Activated T-cell treated with anti-CD3 and anti-CD28 coated beads, Interleukin-2, amount 50 U/mL, for 4 hours (primary cell): ENCODE measurements around the gene CCDC91. TPM values are rescaled to one million over a fixed set of nuclear protein-coding genes. Genes with fewer than 3 reads are reported as not detected.
A peak's percentile ranks its signal among the peaks of the same experiment; 100 is the strongest.
"Not testable (repeated sequence)": the region's sequence is repeated elsewhere in the genome, so short reads cannot be mapped to it uniquely, and the experiment has no call there.

Experiments used
- ATAC-seq, 2 donors: fragments of 200-7000 bp; cut with Tn5 transposase; one replicate each; pipeline ENCODE4 v1.10.0; 2021
- DNase-seq: peaks from one replicate; pipeline ENCODE4 v3.0.0-alpha.2; 2020
- H3K27me3 Mint-ChIP-seq: one replicate; pipeline ENCODE4 v1.8.0; 2021; ENCODE audit warnings: low read depth, mixed read lengths
- H3K36me3 Mint-ChIP-seq: one replicate; pipeline ENCODE4 v1.8.0; 2022; ENCODE audit warnings: mixed read lengths; ENCODE audit not compliant: insufficient read depth
- H3K4me1 Mint-ChIP-seq: one replicate; pipeline ENCODE4 v1.8.0; 2021; ENCODE audit warnings: low read depth, mixed read lengths
- H3K4me3 Mint-ChIP-seq: one replicate; pipeline ENCODE4 v1.8.0; 2021; ENCODE audit warnings: mild to moderate bottlenecking, moderate library complexity, mixed read lengths
- H3K9me3 Mint-ChIP-seq: one replicate; pipeline ENCODE4 v1.8.0; 2021; ENCODE audit warnings: mixed read lengths
- total RNA-seq, 3 donors: library from RNA; stranded (reverse); gene quantifications; one replicate each; pipeline ENCODE4 v1.2.1, GENCODE V29; 2021

The CCDC91 gene
- total RNA-seq, 3 donors from 2014 or later = 17.8 to 18.2 (median 18.1) TPM

DNA sequence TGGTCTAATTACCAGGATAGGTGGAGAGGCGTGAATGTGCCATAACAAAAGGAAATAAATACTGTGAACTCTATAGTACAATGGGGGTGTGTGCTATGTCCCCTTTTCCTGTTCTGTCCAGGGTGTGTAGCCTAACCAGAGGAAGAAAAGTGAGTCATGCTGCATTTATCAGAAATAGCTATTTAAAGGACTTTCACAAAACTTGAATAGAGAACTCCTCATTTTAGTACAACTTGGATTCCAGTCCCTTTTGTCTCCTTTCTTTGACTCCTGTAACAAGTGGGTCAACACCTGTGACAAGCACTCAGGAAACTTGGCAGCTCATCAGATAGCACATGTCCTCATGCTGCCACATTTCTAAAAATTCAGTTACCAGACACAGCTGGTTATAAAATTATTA is 123.4 kb downstream of the CCDC91 start:
- Mint-ChIP-seq H3K4me3 (no peak overlapping the region), H3K4me1 (no peaks in the 10 kb centered on the region), H3K36me3 (peaks cover 68% of the 10 kb centered on the region), H3K9me3 (peaks cover 13% of the 10 kb centered on the region), H3K27me3 (no peaks in the 10 kb centered on the region)
- ATAC-seq (no peak), DNase-seq (no peak)

DNA sequence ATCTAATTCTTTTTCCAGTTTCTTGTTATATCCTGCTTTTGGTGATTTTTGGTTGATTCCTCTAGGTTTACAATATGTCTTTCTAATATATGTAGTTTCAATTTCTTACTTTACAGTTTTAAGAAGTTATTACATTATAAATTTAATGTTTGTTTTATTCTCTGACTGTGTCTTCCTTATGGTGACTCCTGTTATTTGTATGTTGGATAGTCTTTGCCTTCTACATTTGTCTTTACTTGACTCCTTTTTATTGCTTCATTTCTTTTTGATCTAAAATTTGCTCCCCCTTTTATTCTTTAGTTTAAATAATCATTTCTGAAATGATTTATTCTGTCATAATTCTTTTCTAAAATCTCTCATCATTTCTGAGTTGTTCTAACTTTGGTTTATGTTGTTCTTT is 125.8 kb downstream of the CCDC91 start:
- DNase-seq = no peak

DNA sequence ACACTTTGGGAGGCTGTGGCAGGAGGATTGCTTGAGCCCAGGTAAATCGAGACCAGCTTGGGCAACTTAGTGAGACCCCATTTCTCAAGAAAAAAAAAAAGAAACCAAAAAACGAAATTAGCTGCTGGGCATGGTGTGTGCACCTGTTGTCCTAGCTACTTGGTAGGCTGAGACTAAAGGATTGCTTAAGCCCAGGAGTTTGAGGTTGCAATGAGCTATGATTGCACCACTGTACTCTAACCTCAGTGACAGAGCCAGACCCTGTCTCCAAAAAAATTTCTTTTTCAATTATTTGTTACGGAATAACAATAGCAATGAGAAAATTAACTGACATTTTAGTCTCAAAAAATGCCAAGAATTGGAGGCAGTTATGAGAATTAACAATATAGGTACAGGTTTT is 128.0 kb downstream of the CCDC91 start:
- H3K27me3 Mint-ChIP-seq = no peaks in the 10 kb centered on the region
- no peak overlapping the region for H3K4me3 Mint-ChIP-seq
- ATAC-seq = no peak
- peaks cover 1% of the 10 kb centered on the region for H3K4me1 Mint-ChIP-seq
- DNase-seq = no peak
- H3K9me3 Mint-ChIP-seq = peaks cover 13% of the 10 kb centered on the region
- peaks cover 49% of the 10 kb centered on the region for H3K36me3 Mint-ChIP-seq

More for the DNA sequence above, 125.8 kb downstream of the CCDC91 start:
- no peak for ATAC-seq
- H3K9me3 Mint-ChIP-seq = peaks cover 13% of the 10 kb centered on the region
- H3K4me3 Mint-ChIP-seq = no peak overlapping the region
- no peaks in the 10 kb centered on the region for H3K4me1 Mint-ChIP-seq
- no peaks in the 10 kb centered on the region for H3K27me3 Mint-ChIP-seq
- peaks cover 56% of the 10 kb centered on the region for H3K36me3 Mint-ChIP-seq

DNA sequence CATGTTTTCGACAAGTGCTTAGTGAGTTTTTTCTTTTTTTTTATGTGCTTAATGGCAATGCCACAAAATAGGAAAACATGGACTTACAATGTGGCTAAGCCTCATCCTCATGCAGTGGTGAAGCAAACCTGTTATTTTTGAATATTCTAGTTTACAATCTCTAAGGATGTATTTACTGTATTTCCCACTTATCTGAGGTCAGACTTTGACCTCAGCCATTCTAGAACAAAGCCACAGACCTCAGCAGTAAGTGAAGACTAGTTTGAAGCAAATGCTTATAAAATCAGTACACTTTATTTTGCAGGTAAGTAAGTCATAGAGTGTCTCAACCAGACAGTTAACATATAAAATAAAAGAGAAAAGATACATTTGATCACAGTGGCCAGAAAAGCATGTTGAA is 130.1 kb downstream of the CCDC91 start:
- DNase-seq = no peak
- peaks cover 1% of the 10 kb centered on the region for H3K4me1 Mint-ChIP-seq
- H3K4me3 Mint-ChIP-seq = no peak overlapping the region
- peaks cover 42% of the 10 kb centered on the region for H3K36me3 Mint-ChIP-seq
- no peaks in the 10 kb centered on the region for H3K27me3 Mint-ChIP-seq
- H3K9me3 Mint-ChIP-seq = peaks cover 13% of the 10 kb centered on the region
- no peak for ATAC-seq

DNA sequence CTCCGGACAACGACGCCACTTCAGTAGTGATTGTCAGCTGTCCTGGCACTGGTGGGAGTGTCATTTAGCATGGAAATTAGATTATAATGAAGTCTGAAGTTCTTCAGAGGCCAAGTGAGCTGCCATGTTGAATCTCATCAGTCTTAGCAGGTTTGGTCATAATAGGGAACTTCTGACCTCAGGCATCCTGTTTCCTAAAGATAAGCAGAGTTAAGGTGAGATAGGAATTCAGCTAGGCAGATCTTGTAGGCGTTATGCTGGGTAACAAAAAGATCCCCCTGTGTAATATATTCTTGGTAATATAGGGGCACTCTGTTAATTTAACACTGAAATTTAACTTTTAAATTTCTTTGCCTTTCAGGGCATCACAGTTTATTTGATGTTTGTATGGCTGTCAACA is 137.5 kb downstream of the CCDC91 start:
- peaks cover 5% of the 10 kb centered on the region for H3K9me3 Mint-ChIP-seq
- ATAC-seq (no peak), DNase-seq (no peak)
- no peak overlapping the region for H3K4me3 Mint-ChIP-seq
- no peaks in the 10 kb centered on the region for H3K27me3 Mint-ChIP-seq
- H3K36me3 Mint-ChIP-seq = peaks cover 44% of the 10 kb centered on the region
- H3K4me1 Mint-ChIP-seq = no peaks in the 10 kb centered on the region

DNA sequence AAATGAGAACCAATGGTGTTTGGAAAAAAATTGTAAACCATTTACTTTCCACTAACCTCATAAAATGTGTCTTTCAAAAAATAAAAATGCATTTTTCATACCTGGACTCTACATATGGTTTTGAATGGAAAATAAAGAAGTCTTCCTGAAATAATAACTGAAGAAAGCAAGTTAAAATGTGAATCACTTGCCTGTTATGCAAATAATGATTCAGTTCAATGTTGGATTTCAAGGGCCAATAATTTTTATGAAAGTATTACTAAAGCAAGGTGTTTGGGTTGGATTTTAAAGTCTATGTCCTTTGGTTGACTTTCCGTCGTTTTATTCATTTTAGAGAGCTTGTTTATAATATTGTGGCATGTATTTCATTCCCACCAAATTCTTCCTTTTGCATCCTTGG is 138.7 kb downstream of the CCDC91 start:
- no peaks in the 10 kb centered on the region for H3K27me3 Mint-ChIP-seq
- peaks cover 38% of the 10 kb centered on the region for H3K36me3 Mint-ChIP-seq
- DNase-seq (no peak), ATAC-seq (no peak)
- no peaks in the 10 kb centered on the region for H3K4me1 Mint-ChIP-seq
- H3K9me3 Mint-ChIP-seq = peaks cover 5% of the 10 kb centered on the region
- H3K4me3 Mint-ChIP-seq = no peak overlapping the region

DNA sequence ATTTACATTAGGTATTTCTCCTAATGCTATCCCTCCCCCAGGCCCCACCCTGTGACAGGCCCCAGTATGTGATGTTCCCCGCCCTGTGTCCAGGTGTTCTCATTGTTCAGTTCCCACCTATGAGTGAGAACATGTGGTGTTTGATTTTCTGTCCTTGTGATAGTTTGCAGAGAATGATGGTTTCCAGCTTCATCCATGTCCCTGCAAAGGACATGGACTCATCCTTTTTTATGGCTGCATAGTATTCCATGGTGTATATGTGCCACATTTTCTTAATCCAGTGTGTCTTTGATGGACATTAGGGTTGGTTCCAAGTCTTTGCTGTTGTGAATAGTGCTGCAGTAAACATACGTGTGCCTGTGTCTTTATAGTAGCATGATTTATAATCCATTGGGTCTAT is 139.5 kb downstream of the CCDC91 start:
- H3K4me1 Mint-ChIP-seq, H3K9me3 Mint-ChIP-seq, ATAC-seq, H3K4me3 Mint-ChIP-seq, H3K27me3 Mint-ChIP-seq, DNase-seq: not testable (repeated sequence)
- peaks cover 37% of the 10 kb centered on the region for H3K36me3 Mint-ChIP-seq

DNA sequence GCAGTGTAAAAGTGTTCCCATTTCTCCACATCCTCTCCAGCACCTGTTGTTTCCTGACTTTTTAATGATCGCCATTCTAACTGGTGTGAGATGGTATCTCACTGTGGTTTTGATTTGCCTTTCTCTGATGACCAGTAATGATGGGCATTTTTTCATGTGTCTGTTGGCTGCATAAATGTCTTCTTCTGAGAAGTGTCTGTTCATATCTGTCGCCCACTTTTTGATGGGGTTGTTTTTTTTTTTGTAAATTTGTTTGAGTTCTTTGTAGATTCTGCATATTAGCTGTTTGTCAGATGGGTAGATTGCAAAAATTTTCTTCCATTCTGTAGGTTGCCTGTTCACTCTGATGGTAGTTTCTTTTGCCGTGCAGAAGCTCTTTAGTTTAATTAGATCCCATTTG is 140.0 kb downstream of the CCDC91 start:
- H3K36me3 Mint-ChIP-seq = peaks cover 37% of the 10 kb centered on the region
- H3K4me1 Mint-ChIP-seq, H3K9me3 Mint-ChIP-seq, H3K27me3 Mint-ChIP-seq, ATAC-seq, H3K4me3 Mint-ChIP-seq, DNase-seq: not testable (repeated sequence)

DNA sequence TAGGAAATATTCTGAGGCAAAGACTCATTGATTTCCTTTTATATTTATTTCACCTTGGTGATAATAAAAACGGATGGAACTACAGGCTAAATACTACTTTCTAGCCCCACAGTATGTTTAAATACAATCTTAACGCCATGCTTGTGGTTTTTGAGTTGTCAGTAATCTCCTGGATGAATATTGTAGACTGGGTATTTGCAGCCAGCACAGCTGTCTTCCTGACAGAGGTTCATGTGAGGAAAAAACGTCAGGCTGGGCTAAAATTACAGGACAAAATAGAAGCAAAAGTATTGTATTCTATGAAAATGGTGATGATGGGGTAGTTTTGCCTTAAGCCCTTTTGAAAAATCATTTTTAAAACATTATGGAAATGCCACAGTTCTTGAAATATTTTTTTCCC is 140.9 kb downstream of the CCDC91 start:
- ATAC-seq (no peak), DNase-seq (no peak)
- Mint-ChIP-seq H3K36me3 (peaks cover 35% of the 10 kb centered on the region), H3K4me3 (no peak overlapping the region), H3K9me3 (peaks cover 5% of the 10 kb centered on the region), H3K4me1 (no peaks in the 10 kb centered on the region), H3K27me3 (no peaks in the 10 kb centered on the region)

DNA sequence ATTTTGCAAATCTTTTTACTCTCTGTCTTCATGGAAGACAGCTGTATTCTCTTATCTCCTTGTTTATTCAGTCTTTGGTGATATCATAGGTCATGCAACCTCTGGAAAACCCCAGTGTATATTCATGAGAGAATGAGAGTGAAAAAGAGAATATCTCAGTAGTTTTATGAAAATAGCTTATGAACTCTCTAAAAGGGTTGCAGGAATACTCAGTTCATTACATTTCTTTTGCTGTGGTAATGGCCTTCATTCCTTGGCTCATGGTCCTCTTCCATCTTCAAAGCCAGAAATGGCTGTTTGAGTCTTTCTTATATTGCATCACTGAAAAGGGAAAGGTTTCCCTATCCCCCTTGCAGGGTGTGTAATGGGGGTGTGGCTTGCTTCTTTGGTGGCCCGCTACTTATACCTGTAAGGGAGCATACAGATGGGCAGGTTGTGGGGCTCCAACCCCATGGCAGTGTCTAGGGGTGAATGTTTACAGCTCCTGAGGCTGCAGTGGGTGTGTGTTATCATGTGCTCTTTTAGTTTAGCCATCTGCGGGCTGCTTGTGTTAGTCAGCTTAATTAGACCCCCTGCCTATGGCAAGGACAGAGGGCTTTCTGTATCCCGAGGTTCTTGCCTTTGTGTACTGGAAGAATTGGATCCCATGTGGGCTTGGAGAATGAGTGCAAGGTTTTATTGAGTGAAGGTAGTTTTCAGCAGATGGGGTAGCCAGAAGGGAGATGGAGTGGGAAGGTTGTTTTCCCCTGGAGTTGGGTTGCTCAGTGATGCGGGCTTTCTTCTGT is 150.2 kb downstream of the CCDC91 start:
- Mint-ChIP-seq H3K4me3 (no peak overlapping the region), H3K27me3 (no peaks in the 10 kb centered on the region), H3K4me1 (peaks cover 2% of the 10 kb centered on the region), H3K36me3 (peaks cover 23% of the 10 kb centered on the region), H3K9me3 (no peaks in the 10 kb centered on the region)
- ATAC-seq (peak in 1 of 2 donors; percentile 58), DNase-seq (no peak)

DNA sequence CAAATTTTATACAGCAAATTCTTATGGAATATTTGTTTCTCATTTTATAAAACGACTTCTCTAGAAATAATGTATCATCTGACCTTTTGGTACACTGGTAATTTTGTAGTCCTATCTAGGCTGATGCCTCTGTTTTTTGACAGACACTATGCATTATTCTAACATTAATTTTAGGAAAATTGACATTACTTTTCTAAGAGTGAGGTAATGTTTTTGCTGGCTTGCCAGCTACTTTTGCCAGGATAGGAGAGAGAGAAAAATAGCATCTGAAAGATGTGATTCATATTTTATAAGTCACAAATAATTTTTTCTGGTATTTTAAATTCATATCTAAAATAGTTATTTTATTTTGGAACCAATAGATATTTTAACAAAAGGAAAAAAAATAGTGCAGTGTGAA is 153.5 kb downstream of the CCDC91 start:
- DNase-seq = no peak
- H3K4me3 Mint-ChIP-seq = no peak overlapping the region
- no peaks in the 10 kb centered on the region for H3K9me3 Mint-ChIP-seq
- H3K27me3 Mint-ChIP-seq = no peaks in the 10 kb centered on the region
- H3K36me3 Mint-ChIP-seq = peaks cover 31% of the 10 kb centered on the region
- ATAC-seq = no peak
- H3K4me1 Mint-ChIP-seq = no peaks in the 10 kb centered on the region

DNA sequence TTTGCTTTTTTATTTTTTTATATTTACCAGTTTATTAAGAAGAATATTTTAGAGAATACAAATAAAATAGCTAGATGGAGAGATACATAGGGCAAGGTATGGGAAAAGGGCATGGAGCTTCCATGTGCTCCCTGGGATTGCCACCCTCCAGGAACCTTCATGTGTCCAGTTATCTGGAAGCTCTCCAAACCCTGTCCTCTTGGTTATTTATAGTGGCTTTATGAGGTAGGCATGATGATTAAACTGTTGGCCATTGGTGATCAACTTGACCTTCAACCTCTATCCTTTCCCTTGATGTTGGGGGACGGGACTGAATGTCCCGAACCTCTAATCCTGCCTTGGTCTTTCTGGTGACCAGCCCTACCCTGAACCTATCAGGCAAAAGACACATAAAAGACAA is 156.3 kb downstream of the CCDC91 start:
- Mint-ChIP-seq H3K4me1 (peaks cover 5% of the 10 kb centered on the region), H3K4me3 (no peak overlapping the region), H3K36me3 (peaks cover 30% of the 10 kb centered on the region), H3K27me3 (no peaks in the 10 kb centered on the region), H3K9me3 (peaks cover under 1% of the 10 kb centered on the region)
- no peak for DNase-seq
- ATAC-seq = no peak

DNA sequence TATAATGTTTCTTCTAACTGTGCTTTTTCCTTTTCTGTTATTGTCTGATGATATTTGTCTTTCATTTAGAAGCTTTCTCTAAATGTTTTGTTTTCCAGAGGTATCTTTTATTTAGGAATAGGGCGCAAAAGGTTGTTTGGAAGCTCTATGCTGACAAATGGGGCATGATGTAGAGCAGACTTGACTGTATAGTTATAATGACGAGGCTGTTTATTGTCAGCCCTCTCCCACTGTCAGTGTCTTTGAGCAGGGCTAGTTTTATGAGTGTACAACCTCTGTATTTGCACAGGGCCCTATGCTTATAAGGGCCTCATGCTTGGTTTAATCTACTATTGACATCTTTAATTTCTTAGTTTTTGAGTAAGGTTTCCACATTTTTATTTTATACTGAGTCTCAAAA is 158.9 kb downstream of the CCDC91 start:
- Mint-ChIP-seq H3K27me3 (no peaks in the 10 kb centered on the region), H3K36me3 (peaks cover 45% of the 10 kb centered on the region), H3K4me1 (peaks cover 6% of the 10 kb centered on the region), H3K9me3 (peaks cover 7% of the 10 kb centered on the region), H3K4me3 (no peak overlapping the region)
- DNase-seq (no peak), ATAC-seq (no peak)

DNA sequence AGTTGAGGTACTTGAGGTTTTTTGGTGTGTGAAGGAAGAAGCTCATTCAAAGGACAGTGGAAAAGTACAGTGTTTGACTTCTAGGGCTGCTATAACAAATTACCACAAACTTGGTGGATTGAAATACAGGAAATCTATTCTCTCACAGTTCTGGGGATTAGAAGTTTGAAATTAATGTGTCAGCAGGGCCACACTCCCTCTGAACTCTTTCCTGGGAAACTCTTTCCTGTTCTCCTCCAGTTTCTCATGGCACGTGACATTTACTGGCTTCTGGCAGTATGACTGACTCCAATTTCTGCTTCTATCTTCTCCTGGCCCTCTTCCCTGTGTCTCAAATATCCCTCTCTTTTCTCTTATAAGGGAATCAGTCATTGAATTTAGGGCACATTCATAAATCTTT is 160.2 kb downstream of the CCDC91 start:
- Mint-ChIP-seq H3K4me1 (peaks cover 6% of the 10 kb centered on the region), H3K4me3 (no peak overlapping the region), H3K27me3 (no peaks in the 10 kb centered on the region), H3K9me3 (peaks cover 7% of the 10 kb centered on the region), H3K36me3 (peaks cover 49% of the 10 kb centered on the region)
- no peak for ATAC-seq
- DNase-seq = no peak

DNA sequence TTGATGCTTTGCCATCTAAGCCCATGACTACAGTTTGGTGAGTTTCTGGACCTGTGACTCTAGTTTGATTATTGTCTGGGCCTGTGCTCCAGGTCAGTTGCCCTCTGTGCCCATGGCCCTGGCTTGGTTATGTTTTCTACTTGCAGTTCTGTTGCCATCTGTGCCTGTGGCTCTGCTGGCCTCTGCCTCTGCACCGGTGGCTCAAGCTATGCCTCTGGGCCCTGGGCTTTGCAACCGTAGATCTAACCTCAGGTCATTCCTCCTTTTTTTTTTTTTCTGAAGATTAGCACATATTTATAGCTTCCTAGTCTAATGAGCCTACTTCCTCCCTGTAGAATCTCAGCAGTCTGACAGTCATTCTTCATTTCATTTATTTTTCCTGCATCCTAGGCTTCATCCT is 161.2 kb downstream of the CCDC91 start:
- H3K36me3 Mint-ChIP-seq = peaks cover 55% of the 10 kb centered on the region

More for the DNA sequence above, 161.2 kb downstream of the CCDC91 start:
- Mint-ChIP-seq H3K9me3 (peaks cover 7% of the 10 kb centered on the region), H3K4me3 (no peak overlapping the region), H3K27me3 (no peaks in the 10 kb centered on the region), H3K4me1 (peaks cover 6% of the 10 kb centered on the region)
- ATAC-seq (no peak), DNase-seq (no peak)
